Epithelial cell of proximal tubule (primary cell): Measurements from ENCODE around the gene SELENOI. TPM values are rescaled to one million over a fixed set of nuclear protein-coding genes. Genes with fewer than 3 reads are reported as not detected.

Experiments used
- DNase-seq: peaks from one replicate; pipeline ENCODE4 v3.0.0-alpha.2; 2011; ENCODE audit warnings: low read depth
- H3K4me3 ChIP-seq: 2 replicates; pipeline ENCODE4 v1.5.1; 2011; ENCODE audit warnings: low read depth, mild to moderate bottlenecking, low read length
- CTCF ChIP-seq: conservative IDR thresholded peaks from 2 replicates; pipeline ENCODE4 v1.5.1; 2012; ENCODE audit warnings: low read depth, mild to moderate bottlenecking, low read length
- total RNA-seq: library from RNA; depleted of rRNA; stranded (reverse); fragments of >200 nt; gene quantifications from 2 replicates; pipeline ENCODE4 v1.2.3, GENCODE V29; 2015

Gene SELENOI
- total RNA-seq, 1 donor from 2014 or later, result 19.3 TPM

- no peak for TF ChIP-seq CTCF
- no peak for DNase-seq
- H3K4me3 ChIP-seq, result no peak overlapping the region
Measured at GRCh38 chr2:26396734-26397298, 50.9 kb downstream of the SELENOI start.

- no peak overlapping the region for H3K4me3 ChIP-seq
- no peak for TF ChIP-seq CTCF
- peak; percentile 30 for DNase-seq
Measured at GRCh38 chr2:26399771-26400376, 53.9 kb downstream of the SELENOI start.

GRCh38 chr2:26400723-26401122, 54.8 kb downstream of the SELENOI start:
- no peak overlapping the region for H3K4me3 ChIP-seq
- DNase-seq, result no peak
- no peak for TF ChIP-seq CTCF

GRCh38 chr2:26401739-26402541, 56.0 kb downstream of the SELENOI start, which contains the start of gene DRC1:
TSS of gene DRC1 (plus strand) at chr2:26401920. CDS start at chr2:26401990, 70 bp downstream.
- TF ChIP-seq CTCF, result no peak
- DNase-seq, result no peak
- H3K4me3 ChIP-seq, result peak within 1 kb of the TSS; percentile 50

- no peak for TF ChIP-seq CTCF
- H3K4me3 ChIP-seq, result no peak overlapping the region
- DNase-seq, result no peak
Measured at GRCh38 chr2:26407526-26407925, 61.6 kb downstream of the SELENOI start.

DNA sequence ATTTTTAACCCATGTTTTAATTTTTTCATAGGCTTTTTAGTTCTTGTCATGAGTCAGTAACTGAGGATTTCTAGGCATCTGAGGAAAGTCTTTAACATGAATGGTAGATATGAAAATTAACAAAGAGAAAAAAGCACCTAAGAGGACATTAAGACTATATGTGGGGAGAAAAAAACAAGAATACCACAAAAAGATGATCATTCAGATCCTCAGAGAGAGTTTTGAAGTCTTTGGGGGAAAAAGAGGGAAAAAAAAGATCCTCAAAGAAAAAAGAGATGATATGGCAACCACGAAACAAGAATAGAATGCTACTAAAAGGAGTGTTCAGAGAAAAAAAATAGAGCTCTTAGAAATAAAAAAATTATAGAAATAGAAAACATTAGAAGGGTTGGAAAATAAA, 63.8 kb downstream of the SELENOI start:
- no peak for TF ChIP-seq CTCF
- no peak overlapping the region for H3K4me3 ChIP-seq
- DNase-seq, result no peak
